Type B pancreatic cell (in vitro differentiated cells): Measurements from ENCODE around the gene ALLC. TPM values are rescaled to one million over a fixed set of nuclear protein-coding genes. Genes with fewer than 3 reads are reported as not detected.

ENCODE experiments used
- DNase-seq: peaks from one replicate; pipeline ENCODE4 v3.0.0; 2021; ENCODE audit warnings: mixed read lengths; ENCODE audit not compliant: unreplicated experiment; ENCODE audit errors: extremely low spot score
- H3K27ac Mint-ChIP-seq: 2 replicates; pipeline ENCODE4 v1.8.0; 2021; ENCODE audit warnings: mild to moderate bottlenecking, mixed read lengths
- H3K27me3 Mint-ChIP-seq: 2 replicates; pipeline ENCODE4 v1.8.0; 2021; ENCODE audit warnings: mixed read lengths
- H3K36me3 Mint-ChIP-seq: 2 replicates; pipeline ENCODE4 v1.8.0; 2021; ENCODE audit warnings: mixed read lengths
- H3K4me1 Mint-ChIP-seq: one replicate; pipeline ENCODE4 v1.8.0; 2021; ENCODE audit warnings: mixed read lengths; ENCODE audit not compliant: unreplicated experiment
- H3K4me3 Mint-ChIP-seq: 2 replicates; pipeline ENCODE4 v1.8.0; 2021; ENCODE audit warnings: mild to moderate bottlenecking, mixed read lengths
- H3K9me3 Mint-ChIP-seq: 2 replicates; pipeline ENCODE4 v1.8.0; 2021; ENCODE audit warnings: mixed read lengths
- total RNA-seq: library from RNA; stranded (reverse); gene quantifications from 2 replicates; pipeline ENCODE4 v1.2.1, GENCODE V29; 2021; ENCODE audit warnings: low replicate concordance
- TF ChIP-seq, protein P1 (sequence below): fragments of 200-600 bp; sonication (generic); conservative IDR thresholded peaks from 2 replicates; pipeline ENCODE4 v1.5.0; 2021; ENCODE audit warnings: antibody characterized with exemption, mild to moderate bottlenecking

The ALLC gene
- total RNA-seq, 1 donor from 2014 or later: not detected

DNA sequence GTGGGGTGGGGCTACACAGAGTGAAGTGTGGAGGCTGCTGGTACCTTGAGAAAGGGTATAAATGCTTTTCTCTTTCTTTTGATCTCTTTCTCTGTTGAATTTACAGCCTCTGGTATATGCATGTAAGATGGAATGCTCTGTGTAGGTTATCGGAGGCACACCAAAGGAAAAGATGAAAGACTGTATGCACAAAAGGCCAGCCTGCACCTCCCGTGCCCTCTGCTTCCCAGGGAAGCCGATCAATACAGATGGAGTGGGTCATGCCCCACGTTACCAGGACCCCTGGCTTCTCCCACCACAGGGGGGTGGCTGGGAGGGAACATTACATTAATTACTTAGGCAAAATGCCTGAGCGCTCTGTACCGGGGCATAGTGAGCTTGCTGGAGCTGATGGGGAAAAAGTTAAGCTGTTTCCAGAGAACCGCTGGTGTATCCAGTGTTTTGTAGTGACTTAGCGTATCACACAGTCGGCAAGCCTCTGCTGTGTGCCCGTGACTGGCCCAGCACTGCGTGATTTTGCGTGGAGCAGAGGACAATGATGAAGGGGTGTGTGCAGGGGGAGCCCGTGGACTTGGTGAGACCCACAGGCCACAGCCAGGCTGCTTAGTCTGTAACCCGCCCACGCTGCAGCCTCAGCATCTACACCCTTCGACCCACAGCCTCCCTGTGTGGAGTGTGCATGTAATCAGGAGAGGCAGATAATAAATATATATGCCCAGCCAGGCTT, 8.0 kb downstream of the ALLC start:
- H3K27me3 Mint-ChIP-seq: no peaks in the 10 kb centered on the region
- no peaks in the 10 kb centered on the region for H3K4me1 Mint-ChIP-seq
- no peaks in the 10 kb centered on the region for H3K36me3 Mint-ChIP-seq
- TF ChIP-seq, protein P1, sequence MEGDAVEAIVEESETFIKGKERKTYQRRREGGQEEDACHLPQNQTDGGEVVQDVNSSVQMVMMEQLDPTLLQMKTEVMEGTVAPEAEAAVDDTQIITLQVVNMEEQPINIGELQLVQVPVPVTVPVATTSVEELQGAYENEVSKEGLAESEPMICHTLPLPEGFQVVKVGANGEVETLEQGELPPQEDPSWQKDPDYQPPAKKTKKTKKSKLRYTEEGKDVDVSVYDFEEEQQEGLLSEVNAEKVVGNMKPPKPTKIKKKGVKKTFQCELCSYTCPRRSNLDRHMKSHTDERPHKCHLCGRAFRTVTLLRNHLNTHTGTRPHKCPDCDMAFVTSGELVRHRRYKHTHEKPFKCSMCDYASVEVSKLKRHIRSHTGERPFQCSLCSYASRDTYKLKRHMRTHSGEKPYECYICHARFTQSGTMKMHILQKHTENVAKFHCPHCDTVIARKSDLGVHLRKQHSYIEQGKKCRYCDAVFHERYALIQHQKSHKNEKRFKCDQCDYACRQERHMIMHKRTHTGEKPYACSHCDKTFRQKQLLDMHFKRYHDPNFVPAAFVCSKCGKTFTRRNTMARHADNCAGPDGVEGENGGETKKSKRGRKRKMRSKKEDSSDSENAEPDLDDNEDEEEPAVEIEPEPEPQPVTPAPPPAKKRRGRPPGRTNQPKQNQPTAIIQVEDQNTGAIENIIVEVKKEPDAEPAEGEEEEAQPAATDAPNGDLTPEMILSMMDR: no peak
- no peak overlapping the region for H3K4me3 Mint-ChIP-seq
- DNase-seq: peak; percentile 44
- H3K9me3 Mint-ChIP-seq: no peaks in the 10 kb centered on the region
- H3K27ac Mint-ChIP-seq: peak overlapping the region; percentile 56

DNA sequence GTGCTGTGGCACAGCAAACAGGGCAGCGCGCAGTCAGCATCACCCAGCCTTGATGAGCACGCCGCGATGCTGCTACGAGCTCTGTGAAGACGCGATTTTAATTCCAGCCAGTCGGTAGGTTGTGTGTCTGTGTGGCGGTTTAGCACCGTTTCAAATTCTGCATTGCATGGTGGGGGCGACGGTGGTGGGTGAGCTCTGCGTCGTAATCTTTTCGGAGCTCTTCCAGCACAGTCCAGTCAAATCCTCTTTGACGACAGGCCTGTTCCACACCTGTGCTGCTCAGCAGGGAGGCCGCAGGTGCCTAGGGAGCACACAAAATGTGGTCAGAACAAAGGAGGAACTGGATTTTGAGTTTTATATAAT, 8.6 kb downstream of the ALLC start:
- Mint-ChIP-seq H3K9me3 (no peaks in the 10 kb centered on the region), H3K36me3 (no peaks in the 10 kb centered on the region), H3K27me3 (no peaks in the 10 kb centered on the region), H3K4me3 (no peak overlapping the region), H3K4me1 (no peaks in the 10 kb centered on the region), H3K27ac (no peak overlapping the region)
- DNase-seq: peak; percentile 34
- TF ChIP-seq, protein P1: no peak

DNA sequence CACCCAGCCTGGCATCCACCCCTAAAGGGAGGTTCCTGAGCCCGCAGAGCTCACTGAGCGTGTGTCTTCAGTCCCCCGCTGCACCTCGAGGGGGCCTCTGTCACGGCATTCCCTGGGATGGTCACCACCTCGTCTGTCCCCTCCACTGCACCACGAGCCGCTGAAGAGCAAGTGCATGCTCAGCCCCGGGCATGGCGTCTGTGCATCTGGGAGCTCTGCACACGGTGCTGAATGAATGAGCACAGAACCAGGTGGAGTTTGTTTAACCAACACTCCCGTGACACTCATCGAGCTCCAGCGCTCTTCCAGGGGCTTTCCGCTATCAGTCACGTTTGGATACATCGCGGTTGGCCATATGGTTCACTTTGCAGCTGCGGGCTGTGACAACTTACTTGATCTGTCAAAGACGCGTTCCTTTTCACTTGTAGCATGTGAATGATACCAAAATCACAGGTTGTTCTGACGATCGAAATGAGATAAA, 9.2 kb downstream of the ALLC start:
- TF ChIP-seq, protein P1: no peak
- Mint-ChIP-seq H3K36me3 (no peaks in the 10 kb centered on the region), H3K4me1 (no peaks in the 10 kb centered on the region), H3K27ac (no peak overlapping the region), H3K9me3 (no peaks in the 10 kb centered on the region), H3K4me3 (no peak overlapping the region), H3K27me3 (no peaks in the 10 kb centered on the region)
- peak; percentile 49 for DNase-seq

DNA sequence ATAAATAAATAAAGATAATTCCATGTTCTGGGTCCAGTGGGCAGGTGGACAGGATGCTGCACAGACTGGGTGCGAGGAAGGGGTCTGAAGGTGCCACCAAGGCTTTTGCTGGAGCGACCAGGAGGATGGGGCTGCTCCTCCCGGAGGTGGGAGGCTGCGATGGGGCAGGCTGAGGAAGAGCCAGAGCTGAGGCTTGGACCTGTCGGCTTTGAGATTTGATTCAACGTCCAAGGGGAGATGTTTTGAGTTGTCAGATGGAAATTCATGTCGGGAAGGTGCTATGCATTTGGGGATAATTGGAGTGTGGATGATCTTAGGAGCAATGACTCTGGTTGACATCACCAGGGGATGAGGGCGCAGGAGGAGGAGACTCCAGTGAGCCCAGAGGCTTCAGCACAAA, 11.7 kb downstream of the ALLC start:
- Mint-ChIP-seq H3K9me3 (no peaks in the 10 kb centered on the region), H3K4me3 (no peak overlapping the region), H3K27ac (no peak overlapping the region), H3K27me3 (peaks cover 3% of the 10 kb centered on the region), H3K4me1 (no peaks in the 10 kb centered on the region), H3K36me3 (no peaks in the 10 kb centered on the region)
- TF ChIP-seq, protein P1: no peak
- DNase-seq: peak; percentile 39

DNA sequence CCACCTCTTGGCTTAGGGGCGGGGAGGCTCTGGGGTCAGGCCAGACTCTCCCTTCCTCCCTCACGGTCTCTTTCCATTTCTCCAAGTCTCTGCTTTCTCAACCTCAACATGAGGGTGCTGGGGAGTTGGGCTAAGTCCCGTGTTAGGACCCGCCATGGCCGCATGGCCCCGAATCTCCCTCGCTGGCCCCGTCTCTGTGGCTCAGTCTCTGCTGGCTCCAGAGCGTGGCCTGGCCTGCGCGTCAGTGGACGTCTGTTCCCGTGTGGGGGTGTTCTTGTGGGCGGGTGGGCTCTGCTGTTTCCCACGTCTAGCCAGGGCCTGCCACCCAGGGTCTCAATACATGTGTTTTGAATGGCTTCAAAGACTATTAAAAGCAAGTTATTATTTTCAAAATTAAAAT, 12.4 kb downstream of the ALLC start:
- peaks cover 3% of the 10 kb centered on the region for H3K27me3 Mint-ChIP-seq
- no peaks in the 10 kb centered on the region for H3K36me3 Mint-ChIP-seq
- DNase-seq: peak; percentile 45
- no peak overlapping the region for H3K27ac Mint-ChIP-seq
- TF ChIP-seq, protein P1: no peak
- H3K9me3 Mint-ChIP-seq: no peaks in the 10 kb centered on the region
- no peak overlapping the region for H3K4me3 Mint-ChIP-seq
- H3K4me1 Mint-ChIP-seq: no peaks in the 10 kb centered on the region
